GM12873 (cell line): ENCODE results near the gene RABEP1.

Source experiments
- CTCF ChIP-seq: IDR thresholded peaks from 2 replicates; pipeline ENCODE4 v1.5.1; 2012; ENCODE audit warnings: low read depth, mild to moderate bottlenecking, moderate library complexity, low read length, control low read depth; ENCODE audit not compliant: insufficient read depth; ENCODE audit errors: missing control alignments

The RABEP1 gene

GRCh38 chr17:5329784-5330557 is 47.9 kb downstream of the RABEP1 start:
- no peak for TF ChIP-seq CTCF

- no peak for TF ChIP-seq CTCF
These were observed 48.9 kb downstream of the RABEP1 start for GRCh38 chr17:5330981-5331380.

GRCh38 chr17:5331506-5331905 is 49.4 kb downstream of the RABEP1 start:
- no peak for TF ChIP-seq CTCF

- no peak for TF ChIP-seq CTCF
These were observed 62.8 kb downstream of the RABEP1 start for GRCh38 chr17:5344914-5345313.

- TF ChIP-seq CTCF = no peak
These were observed 70.7 kb downstream of the RABEP1 start for GRCh38 chr17:5352681-5353289.

- TF ChIP-seq CTCF = no peak
These were observed 72.2 kb downstream of the RABEP1 start for GRCh38 chr17:5354310-5354709.

- no peak for TF ChIP-seq CTCF
These were observed 72.9 kb downstream of the RABEP1 start for GRCh38 chr17:5354886-5355415.
